GM12878 (cell line): ENCODE measurements around the gene MFGE8. TPM values are rescaled to one million over a fixed set of nuclear protein-coding genes. Genes with fewer than 3 reads are reported as not detected.

Experiments
- ATAC-seq: fragments of 200-7000 bp; cut with Tn5 transposase; 3 replicates; pipeline ENCODE4 v1.9.1; 2020; ENCODE audit warnings: mild to moderate bottlenecking, moderate library complexity
- BruUV-seq: library from RNA; stranded (reverse); fragments of 400-500 nt; replicated peaks from 2 replicates; lab custom pipeline; 2021; lab: Mats Ljungman, UMichigan
- CTCF ChIA-PET: fragments of 300-600 bp; sonication (Branson Sonifier 250); formaldehyde crosslinking; extraction: SDS; loops from one replicate; lab custom pipeline; 2021; ENCODE audit warnings: inconsistent platforms; lab: Yijun Ruan, JAX
- POLR2A ChIA-PET: fragments of 350-600 bp; formaldehyde crosslinking; extraction: SDS; loops from one replicate; lab custom pipeline; 2021; ENCODE audit warnings: inconsistent platforms; lab: Charles Lee
- RAD21 ChIA-PET: fragments of 300-600 bp; sonication (Branson Sonifier 250); formaldehyde crosslinking; loops from one replicate; lab custom pipeline; 2023; ENCODE audit warnings: antibody characterized with exemption; ENCODE audit not compliant: unreplicated experiment; lab: Charles Lee
- SMC1A ChIA-PET: fragments of 300-600 bp; sonication (Branson Sonifier 250); formaldehyde crosslinking; loops from one replicate; lab custom pipeline; 2023; ENCODE audit not compliant: unreplicated experiment, uncharacterized antibody; lab: Charles Lee
- DNase-seq: peaks from one replicate; pipeline ENCODE4 v3.0.0-alpha.2; 2011; ENCODE audit warnings: low read depth, low spot score
- FAIRE-seq: peaks from 3 replicates; lab custom pipeline; 2011; peaks lifted over from hg19 to GRCh38; lab: Jason Lieb, UNC
- H2AFZ ChIP-seq: 2 replicates; pipeline ENCODE4 v1.6.0; 2011; ENCODE audit warnings: low read depth, low read length, control low read depth; ENCODE audit not compliant: control insufficient read depth
- H3K27ac ChIP-seq: 2 replicates; pipeline ENCODE4 v1.5.1; 2011; ENCODE audit warnings: control low read depth; ENCODE audit not compliant: control insufficient read depth, insufficient read depth
- H3K27me3 ChIP-seq, 2 experiments: replicated peaks in 1 of 2; 2 replicates each; pipeline versions ENCODE4 v1.6.0 to v1.6.1; 2011; ENCODE audit warnings: low read length in 1 of 2; ENCODE audit not compliant: control insufficient read depth in 2 of 2, insufficient read depth in 2 of 2
- H3K36me3 ChIP-seq, 2 experiments: 2 replicates each; pipeline ENCODE4 v1.5.1; 2011; ENCODE audit warnings: low read length in 1 of 2; ENCODE audit not compliant: control insufficient read depth in 2 of 2, insufficient read depth in 2 of 2
- H3K4me1 ChIP-seq: 2 replicates; pipeline ENCODE4 v1.6.1; 2011; ENCODE audit warnings: mild to moderate bottlenecking, low read length, moderate library complexity, mixed read lengths; ENCODE audit not compliant: control insufficient read depth, insufficient read depth
- H3K4me2 ChIP-seq: 2 replicates; pipeline ENCODE4 v1.6.0; 2011; ENCODE audit warnings: control low read depth; ENCODE audit not compliant: control insufficient read depth, insufficient read depth
- H3K4me3 ChIP-seq: fragments of 200-600 bp; sonication (generic); 2 replicates; pipeline ENCODE4 v1.5.1; 2016
- H3K79me2 ChIP-seq: 2 replicates; pipeline ENCODE4 v1.6.0; 2011; ENCODE audit warnings: low read length; ENCODE audit not compliant: control insufficient read depth, insufficient read depth
- H3K9ac ChIP-seq: 2 replicates; pipeline ENCODE4 v1.8.0; 2011; ENCODE audit warnings: low read length, control low read depth, mixed read lengths; ENCODE audit not compliant: control insufficient read depth, insufficient read depth
- H3K9me3 ChIP-seq: replicated peaks from 3 replicates; pipeline ENCODE4 v1.5.1; 2011; ENCODE audit warnings: mild to moderate bottlenecking, low read length; ENCODE audit not compliant: control insufficient read depth, insufficient read depth
- H4K20me1 ChIP-seq: 2 replicates; pipeline ENCODE4 v1.6.0; 2011; ENCODE audit not compliant: control insufficient read depth, insufficient read depth
- CBFB ChIP-seq: IDR thresholded peaks from 2 replicates; pipeline ENCODE4 v1.6.1; 2016; ENCODE audit warnings: antibody characterized with exemption, low read depth
- ETV6 ChIP-seq, 2 experiments: fragments of 450-650 bp in 1 of 2; IDR thresholded peaks in 1 of 2; conservative IDR thresholded peaks in 1 of 2; 2 replicates each; pipeline ENCODE4 v1.6.1; 2014; ENCODE audit warnings: antibody characterized with exemption in 1 of 2, borderline replicate concordance in 1 of 2, low read depth in 1 of 2, mild to moderate bottlenecking in 1 of 2, moderate library complexity in 1 of 2
- FOS ChIP-seq: IDR thresholded peaks from 3 replicates; pipeline ENCODE4 v1.6.1; 2011; ENCODE audit warnings: borderline replicate concordance; ENCODE audit not compliant: insufficient read length; ENCODE audit errors: extremely low read depth
- JUNB ChIP-seq: IDR thresholded peaks from 2 replicates; pipeline ENCODE4 v1.6.1; 2016; ENCODE audit warnings: antibody characterized with exemption, mild to moderate bottlenecking
- JUND ChIP-seq: IDR thresholded peaks from 2 replicates; pipeline ENCODE4 v1.6.1; 2012; ENCODE audit warnings: low read depth, mild to moderate bottlenecking, low read length, improper control_type of control experiment, moderate library complexity
- NFXL1 ChIP-seq: fragments of 450-650 bp; IDR thresholded peaks from 2 replicates; pipeline ENCODE4 v1.6.1; 2017; ENCODE audit warnings: antibody characterized with exemption, mild to moderate bottlenecking, borderline replicate concordance
- PAX5 ChIP-seq: IDR thresholded peaks from 2 replicates; pipeline ENCODE4 v1.6.1; 2011; ENCODE audit warnings: low read depth, low read length, borderline replicate concordance
- RB1 ChIP-seq: fragments of 450-650 bp; formaldehyde crosslinking; IDR thresholded peaks from 2 replicates; pipeline ENCODE4 v1.6.1; 2017; ENCODE audit warnings: mild to moderate bottlenecking, borderline replicate concordance
- RFX5 ChIP-seq: IDR thresholded peaks from 2 replicates; pipeline ENCODE4 v1.6.1; 2011; ENCODE audit warnings: low read depth, low read length, improper control_type of control experiment
- RUNX3 ChIP-seq: IDR thresholded peaks from 2 replicates; pipeline ENCODE4 v1.6.1; 2012; ENCODE audit warnings: low read length, inconsistent platforms
- ZBED1 ChIP-seq: IDR thresholded peaks from 2 replicates; pipeline ENCODE4 v1.6.1; 2016; ENCODE audit warnings: borderline replicate concordance
- ZNF24 ChIP-seq: fragments of 450-650 bp; IDR thresholded peaks from 2 replicates; pipeline ENCODE4 v1.6.1; 2017; ENCODE audit warnings: antibody characterized with exemption, mild to moderate bottlenecking
- ZNF274 ChIP-seq: IDR thresholded peaks from one replicate; pipeline ENCODE4 v1.8.0; 2011; ENCODE audit not compliant: insufficient read length, insufficient read depth
- WGBS: methylation state at CpG from one replicate; pipeline ENCODE4 v1.1.6; 2016; ENCODE audit warnings: low lambda C conversion rate; ENCODE audit not compliant: insufficient replicate concordance, insufficient coverage; ENCODE audit errors: missing lambda C conversion rate; 5-methylcytosine and 5-hydroxymethylcytosine counted together
- in situ Hi-C: fragments of 300-500 bp; cut with MboI; formaldehyde crosslinking; loops from 9 replicates; pipeline ENCODE4 v1.14.3; 2018; ENCODE audit warnings: mixed read lengths
- intact Hi-C: fragments of 100-400 bp; cut with micrococcal nuclease; formaldehyde crosslinking; loops from one replicate; pipeline ENCODE4 v1.14.2; 2022; ENCODE audit not compliant: unreplicated experiment
- polyA plus RNA-seq, 11 experiments: library from polyadenylated mRNA; depleted of rRNA in 4 of 11; unstranded in 6 of 11; stranded (reverse) in 5 of 11; fragments of >200 nt; fragmentation: Nextera tagmentation in 4 of 11; fragmentation: Illumina TruSeq in 1 of 11; extraction: Ambion mirVana in 4 of 11; extraction: Trizol in 1 of 11; gene quantifications; 1 replicate in 1 of 11; 2 replicates in 10 of 11; pipeline versions ENCODE4 v1.2.1 to v1.2.3, GENCODE V29; 2011 to 2016; ENCODE audit warnings: inconsistent platforms in 2 of 11, missing spikeins in 2 of 11, low read depth in 1 of 11
- total RNA-seq, 4 experiments: library from RNA; depleted of rRNA in 3 of 4; stranded (reverse); fragments of >200 nt in 3 of 4; fragmentation: Illumina TruSeq in 1 of 4; extraction: Trizol in 1 of 4; gene quantifications; 2 replicates each; pipeline versions ENCODE4 v1.2.1 to v1.2.3, GENCODE V29; 2013 to 2021
- TF ChIP-seq, protein P1 (sequence below): fragments of 450-650 bp; formaldehyde crosslinking; IDR thresholded peaks from 2 replicates; pipeline ENCODE4 v1.5.0; 2022; ENCODE audit warnings: mild to moderate bottlenecking, missing genetic modification characterization
- TF ChIP-seq, protein P2 (sequence below): fragments of 450-650 bp; IDR thresholded peaks from 2 replicates; pipeline ENCODE4 v1.6.1; 2017; ENCODE audit warnings: mild to moderate bottlenecking, moderate library complexity

MFGE8 gene
- total and polyA plus RNA-seq, 10 of the 15 experiments (the other 5 are each of a cell fraction or from before 2014, with no cell fraction given), result 0.81 to 5.9 (median 1.0) TPM; not detected in 2

DNA sequence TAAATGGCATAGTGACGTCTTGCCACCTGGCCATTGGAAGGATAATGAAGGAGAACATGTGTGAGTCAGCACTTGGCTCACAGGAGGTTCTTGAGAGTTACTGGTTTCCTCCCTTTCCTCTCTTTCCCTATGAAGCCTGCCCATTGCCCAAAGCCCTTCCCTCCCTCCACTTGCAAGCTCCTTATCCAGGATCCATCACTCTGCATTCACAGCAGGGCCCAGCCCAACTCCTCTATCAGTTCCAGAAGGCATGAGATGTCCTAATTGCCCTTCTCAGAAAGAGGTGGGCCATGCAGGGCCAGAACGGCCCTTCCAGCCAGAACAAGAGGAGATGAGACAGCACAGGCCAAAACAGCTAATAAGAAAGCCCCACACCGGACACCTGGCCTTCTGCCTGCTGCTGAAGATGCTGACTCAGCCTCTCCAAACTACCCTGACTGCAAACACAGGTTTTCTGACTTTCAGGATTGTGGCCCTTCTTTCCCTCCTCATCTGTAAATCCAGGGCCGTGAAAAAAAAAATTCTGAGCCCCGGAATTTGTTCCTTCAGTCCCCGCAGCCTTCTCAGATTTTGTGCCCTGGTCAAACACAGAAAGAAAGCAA, 47.6 kb downstream of the MFGE8 start (continued):
- TF ChIP-seq JUNB (no peak), ZBED1 (no peak), ZNF24 (no peak), RB1 (no peak)

DNA sequence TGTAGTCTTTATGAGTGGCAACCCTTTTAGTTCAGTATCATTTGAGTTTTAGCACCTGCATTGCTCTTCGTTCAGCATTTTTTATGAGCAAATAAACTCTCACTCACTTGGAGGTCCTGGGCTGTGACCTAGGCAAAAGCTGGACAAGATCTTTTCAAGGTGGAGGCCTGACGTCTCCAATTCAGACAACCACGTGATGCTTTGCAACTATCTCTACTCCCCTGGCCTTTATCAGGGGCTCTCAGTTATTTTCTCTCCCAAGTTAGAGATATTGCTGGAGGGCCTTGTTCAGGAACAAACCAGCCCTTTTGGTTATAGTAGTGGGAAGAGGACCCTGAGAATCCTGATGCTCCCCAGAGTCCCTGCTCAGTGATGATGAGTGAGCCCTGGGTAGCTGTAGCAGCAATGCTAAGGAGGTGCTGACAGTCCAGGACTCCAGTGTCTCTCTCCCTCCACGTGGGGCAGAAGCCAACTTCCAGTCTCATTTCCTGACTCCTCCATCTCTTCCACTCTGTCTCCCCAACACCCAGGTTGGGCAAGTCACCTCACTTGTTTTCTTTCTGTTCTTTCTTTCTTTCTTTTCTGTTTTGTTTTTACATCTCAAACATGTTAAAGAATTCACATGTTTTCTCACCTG, 48.2 kb downstream of the MFGE8 start:
- Histone ChIP-seq H3K79me2 (no peaks in the 10 kb centered on the region), H3K9ac (no peak overlapping the region), H3K4me3 (no peak overlapping the region), H4K20me1 (no peaks in the 10 kb centered on the region), H3K36me3 (no peaks in the 10 kb centered on the region), H2AFZ (no peak overlapping the region), H3K4me1 (no peaks in the 10 kb centered on the region), H3K9me3 (no peaks in the 10 kb centered on the region), H3K4me2 (no peak overlapping the region), H3K27ac (no peak overlapping the region), H3K27me3 (no peaks in the 10 kb centered on the region; a peak in 2 of 4 replicates)
- in situ Hi-C loops, result no loop called here
- 11% methylated on average over 4 of the region's 4 CpGs for WGBS
- peak; percentile 23 for FAIRE-seq
- intact Hi-C loops, result no loop called here
- DNase-seq, result no peak
- RAD21 ChIA-PET, result no interaction called here
- CTCF ChIA-PET, result no interaction called here
- POLR2A ChIA-PET, result no interaction called here
- no peak for ATAC-seq
- SMC1A ChIA-PET, result no interaction called here
- no TSS peak for BruUV-seq
- TF ChIP-seq, protein P1, sequence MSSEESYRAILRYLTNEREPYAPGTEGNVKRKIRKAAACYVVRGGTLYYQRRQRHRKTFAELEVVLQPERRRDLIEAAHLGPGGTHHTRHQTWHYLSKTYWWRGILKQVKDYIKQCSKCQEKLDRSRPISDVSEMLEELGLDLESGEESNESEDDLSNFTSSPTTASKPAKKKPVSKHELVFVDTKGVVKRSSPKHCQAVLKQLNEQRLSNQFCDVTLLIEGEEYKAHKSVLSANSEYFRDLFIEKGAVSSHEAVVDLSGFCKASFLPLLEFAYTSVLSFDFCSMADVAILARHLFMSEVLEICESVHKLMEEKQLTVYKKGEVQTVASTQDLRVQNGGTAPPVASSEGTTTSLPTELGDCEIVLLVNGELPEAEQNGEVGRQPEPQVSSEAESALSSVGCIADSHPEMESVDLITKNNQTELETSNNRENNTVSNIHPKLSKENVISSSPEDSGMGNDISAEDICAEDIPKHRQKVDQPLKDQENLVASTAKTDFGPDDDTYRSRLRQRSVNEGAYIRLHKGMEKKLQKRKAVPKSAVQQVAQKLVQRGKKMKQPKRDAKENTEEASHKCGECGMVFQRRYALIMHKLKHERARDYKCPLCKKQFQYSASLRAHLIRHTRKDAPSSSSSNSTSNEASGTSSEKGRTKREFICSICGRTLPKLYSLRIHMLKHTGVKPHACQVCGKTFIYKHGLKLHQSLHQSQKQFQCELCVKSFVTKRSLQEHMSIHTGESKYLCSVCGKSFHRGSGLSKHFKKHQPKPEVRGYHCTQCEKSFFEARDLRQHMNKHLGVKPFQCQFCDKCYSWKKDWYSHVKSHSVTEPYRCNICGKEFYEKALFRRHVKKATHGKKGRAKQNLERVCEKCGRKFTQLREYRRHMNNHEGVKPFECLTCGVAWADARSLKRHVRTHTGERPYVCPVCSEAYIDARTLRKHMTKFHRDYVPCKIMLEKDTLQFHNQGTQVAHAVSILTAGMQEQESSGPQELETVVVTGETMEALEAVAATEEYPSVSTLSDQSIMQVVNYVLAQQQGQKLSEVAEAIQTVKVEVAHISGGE (CRISPR knock-in tag), result no peak
- TF ChIP-seq CBFB (no peak), PAX5 (no peak), RFX5 (no peak), RUNX3 (no peak), ETV6 (conservative IDR thresholded peaks at IDR 0.05 in 1 of 2, IDR thresholded peaks at IDR 0.05 in 1 of 2; ENCODE audit: borderline replicate concordance in 1 of 2, low read depth in 1 of 2) (no peak), NFXL1 (no peak), FOS (no peak), JUND (no peak), ZNF274 (no peak)
- TF ChIP-seq, protein P2, sequence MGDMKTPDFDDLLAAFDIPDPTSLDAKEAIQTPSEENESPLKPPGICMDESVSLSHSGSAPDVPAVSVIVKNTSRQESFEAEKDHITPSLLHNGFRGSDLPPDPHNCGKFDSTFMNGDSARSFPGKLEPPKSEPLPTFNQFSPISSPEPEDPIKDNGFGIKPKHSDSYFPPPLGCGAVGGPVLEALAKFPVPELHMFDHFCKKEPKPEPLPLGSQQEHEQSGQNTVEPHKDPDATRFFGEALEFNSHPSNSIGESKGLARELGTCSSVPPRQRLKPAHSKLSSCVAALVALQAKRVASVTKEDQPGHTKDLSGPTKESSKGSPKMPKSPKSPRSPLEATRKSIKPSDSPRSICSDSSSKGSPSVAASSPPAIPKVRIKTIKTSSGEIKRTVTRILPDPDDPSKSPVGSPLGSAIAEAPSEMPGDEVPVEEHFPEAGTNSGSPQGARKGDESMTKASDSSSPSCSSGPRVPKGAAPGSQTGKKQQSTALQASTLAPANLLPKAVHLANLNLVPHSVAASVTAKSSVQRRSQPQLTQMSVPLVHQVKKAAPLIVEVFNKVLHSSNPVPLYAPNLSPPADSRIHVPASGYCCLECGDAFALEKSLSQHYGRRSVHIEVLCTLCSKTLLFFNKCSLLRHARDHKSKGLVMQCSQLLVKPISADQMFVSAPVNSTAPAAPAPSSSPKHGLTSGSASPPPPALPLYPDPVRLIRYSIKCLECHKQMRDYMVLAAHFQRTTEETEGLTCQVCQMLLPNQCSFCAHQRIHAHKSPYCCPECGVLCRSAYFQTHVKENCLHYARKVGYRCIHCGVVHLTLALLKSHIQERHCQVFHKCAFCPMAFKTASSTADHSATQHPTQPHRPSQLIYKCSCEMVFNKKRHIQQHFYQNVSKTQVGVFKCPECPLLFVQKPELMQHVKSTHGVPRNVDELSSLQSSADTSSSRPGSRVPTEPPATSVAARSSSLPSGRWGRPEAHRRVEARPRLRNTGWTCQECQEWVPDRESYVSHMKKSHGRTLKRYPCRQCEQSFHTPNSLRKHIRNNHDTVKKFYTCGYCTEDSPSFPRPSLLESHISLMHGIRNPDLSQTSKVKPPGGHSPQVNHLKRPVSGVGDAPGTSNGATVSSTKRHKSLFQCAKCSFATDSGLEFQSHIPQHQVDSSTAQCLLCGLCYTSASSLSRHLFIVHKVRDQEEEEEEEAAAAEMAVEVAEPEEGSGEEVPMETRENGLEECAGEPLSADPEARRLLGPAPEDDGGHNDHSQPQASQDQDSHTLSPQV, result no peak
